GM12878 (cell line): ENCODE results near the gene URB1. TPM values are rescaled to one million over a fixed set of nuclear protein-coding genes. Genes with fewer than 3 reads are reported as not detected.

ENCODE experiments used
- ASH2L ChIP-seq: fragments of 300-600, 200-600 bp; sonication (generic); IDR thresholded peaks from 2 replicates; pipeline ENCODE4 v1.6.1; 2017; ENCODE audit warnings: low read depth, mild to moderate bottlenecking, borderline replicate concordance
- ATF7 ChIP-seq: fragments of 450-650 bp; IDR thresholded peaks from 2 replicates; pipeline ENCODE4 v1.6.1; 2016; ENCODE audit warnings: low read depth, mild to moderate bottlenecking
- EED ChIP-seq: sonication (generic); IDR thresholded peaks from 2 replicates; pipeline ENCODE4 v1.6.1; 2016; ENCODE audit warnings: antibody characterized with exemption, low read depth
- IRF4 ChIP-seq: IDR thresholded peaks from 2 replicates; pipeline ENCODE4 v1.6.1; 2011; ENCODE audit warnings: low read depth, low read length
- JUNB ChIP-seq: IDR thresholded peaks from 2 replicates; pipeline ENCODE4 v1.6.1; 2016; ENCODE audit warnings: antibody characterized with exemption, mild to moderate bottlenecking
- JUND ChIP-seq: IDR thresholded peaks from 2 replicates; pipeline ENCODE4 v1.6.1; 2012; ENCODE audit warnings: low read depth, mild to moderate bottlenecking, low read length, improper control_type of control experiment, moderate library complexity
- KAT2A ChIP-seq: conservative IDR thresholded peaks from 2 replicates; pipeline ENCODE4 v1.6.1; 2011; ENCODE audit warnings: low read depth, low read length; ENCODE audit not compliant: control insufficient read depth
- MTA3 ChIP-seq: IDR thresholded peaks from 2 replicates; pipeline ENCODE4 v1.6.1; 2012; ENCODE audit warnings: low read length, inconsistent platforms, borderline replicate concordance
- NFIC ChIP-seq: IDR thresholded peaks from 2 replicates; pipeline ENCODE4 v1.6.1; 2012; ENCODE audit warnings: low read depth, mild to moderate bottlenecking, inconsistent platforms, low read length, moderate library complexity
- NR2F1 ChIP-seq: fragments of 450-650 bp; conservative IDR thresholded peaks from 2 replicates; pipeline ENCODE4 v1.6.1; 2017; ENCODE audit warnings: mild to moderate bottlenecking
- RAD51 ChIP-seq: fragments of 450-650 bp; IDR thresholded peaks from 2 replicates; pipeline ENCODE4 v1.6.1; 2016; ENCODE audit warnings: moderate library complexity, mild to moderate bottlenecking, inconsistent platforms
- RCOR1 ChIP-seq: conservative IDR thresholded peaks from 2 replicates; pipeline ENCODE4 v1.6.1; 2012; ENCODE audit warnings: low read depth, low read length, improper control_type of control experiment
- SPI1 ChIP-seq: IDR thresholded peaks from 2 replicates; pipeline ENCODE4 v1.6.1; 2011; ENCODE audit warnings: low read depth, mild to moderate bottlenecking, low read length, moderate library complexity, borderline replicate concordance; ENCODE audit not compliant: insufficient read depth
- YBX1 ChIP-seq: fragments of 450-650 bp; IDR thresholded peaks from 2 replicates; pipeline ENCODE4 v1.6.1; 2016; ENCODE audit warnings: antibody characterized with exemption
- ZBTB11 ChIP-seq: fragments of 450-650 bp; formaldehyde crosslinking; IDR thresholded peaks from 2 replicates; pipeline ENCODE4 v1.5.0; 2022; ENCODE audit warnings: mild to moderate bottlenecking, missing genetic modification characterization
- ZNF207 ChIP-seq: fragments of 450-650 bp; IDR thresholded peaks from 2 replicates; pipeline ENCODE4 v1.6.1; 2014; ENCODE audit warnings: antibody characterized with exemption, mild to moderate bottlenecking, borderline replicate concordance
- ZNF217 ChIP-seq: fragments of 450-650 bp; IDR thresholded peaks from 2 replicates; pipeline ENCODE4 v1.6.1; 2017; ENCODE audit warnings: antibody characterized with exemption, mild to moderate bottlenecking
- ZNF622 ChIP-seq: fragments of 450-650 bp; IDR thresholded peaks from 2 replicates; pipeline ENCODE4 v1.6.1; 2017; ENCODE audit warnings: mild to moderate bottlenecking, inconsistent platforms
- polyA plus RNA-seq, 11 experiments: library from polyadenylated mRNA; depleted of rRNA in 4 of 11; unstranded in 6 of 11; stranded (reverse) in 5 of 11; fragments of >200 nt; fragmentation: Nextera tagmentation in 4 of 11; fragmentation: Illumina TruSeq in 1 of 11; extraction: Ambion mirVana in 4 of 11; extraction: Trizol in 1 of 11; gene quantifications; 1 replicate in 1 of 11; 2 replicates in 10 of 11; pipeline versions ENCODE4 v1.2.1 to v1.2.3, GENCODE V29; 2011 to 2016; ENCODE audit warnings: inconsistent platforms in 2 of 11, missing spikeins in 2 of 11, low read depth in 1 of 11
- total RNA-seq, 4 experiments: library from RNA; depleted of rRNA in 3 of 4; stranded (reverse); fragments of >200 nt in 3 of 4; fragmentation: Illumina TruSeq in 1 of 4; extraction: Trizol in 1 of 4; gene quantifications; 2 replicates each; pipeline versions ENCODE4 v1.2.1 to v1.2.3, GENCODE V29; 2013 to 2021
- TF ChIP-seq, protein P1 (sequence below): IDR thresholded peaks from 2 replicates; pipeline ENCODE4 v1.6.1; 2012; ENCODE audit warnings: low read depth, low read length, improper control_type of control experiment
- TF ChIP-seq, protein P2 (sequence below): fragments of 450-650 bp; IDR thresholded peaks from 2 replicates; pipeline ENCODE4 v1.6.1; 2017; ENCODE audit warnings: mild to moderate bottlenecking, moderate library complexity
- TF ChIP-seq, protein P3 (sequence below): fragments of 450-650 bp; IDR thresholded peaks from 2 replicates; pipeline ENCODE4 v1.6.1; 2017; ENCODE audit warnings: mild to moderate bottlenecking

URB1 gene
- total and polyA plus RNA-seq, 10 of the 15 experiments (the other 5 are each of a cell fraction or from before 2014, with no cell fraction given): 0.56 to 23.2 (median 8.9) TPM

DNA sequence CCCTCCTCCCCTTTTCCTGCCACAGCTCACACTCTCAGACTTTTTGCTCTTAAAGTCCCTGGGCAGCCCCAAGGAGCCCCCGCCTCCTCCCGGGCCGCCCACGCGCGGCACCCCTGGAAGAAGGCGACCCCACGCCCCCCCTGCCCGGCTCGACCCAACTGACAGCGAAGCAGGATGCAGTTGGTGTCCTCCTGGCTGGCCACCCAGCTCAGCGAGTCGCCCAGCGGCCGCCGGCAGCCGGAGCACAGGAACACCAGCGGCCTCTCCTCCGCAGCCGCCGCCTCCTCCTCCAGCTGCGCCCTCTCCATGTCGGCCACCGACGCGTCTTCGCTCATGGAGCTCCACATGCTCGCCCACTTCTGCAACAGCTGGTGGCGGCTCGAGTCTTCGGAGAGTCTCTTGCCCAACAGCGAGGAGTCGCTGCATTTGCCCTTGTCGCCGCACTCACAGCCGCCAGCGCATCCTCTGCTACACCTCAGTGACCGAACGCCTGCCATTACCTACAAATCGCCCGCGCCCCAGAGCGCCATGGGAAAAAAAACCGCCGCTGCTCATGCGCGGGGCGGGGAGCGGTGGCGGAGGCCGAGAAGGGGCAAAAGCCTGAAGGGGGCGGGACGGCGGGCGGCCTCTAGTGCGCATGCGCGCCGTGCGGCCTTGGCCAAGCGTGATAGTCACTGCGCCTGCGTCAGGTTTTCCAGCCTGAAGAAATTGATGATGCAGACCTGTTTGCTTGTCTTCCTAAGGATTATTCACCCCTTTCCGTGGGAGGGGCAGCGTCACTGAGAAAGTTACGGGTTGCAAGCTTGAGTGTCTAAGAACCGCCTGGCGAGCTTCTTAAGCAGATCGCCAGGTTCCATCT lies 114.1 kb downstream of the URB1 start, which contains the start of gene MIS18A (continued):
- TF ChIP-seq, protein P1, sequence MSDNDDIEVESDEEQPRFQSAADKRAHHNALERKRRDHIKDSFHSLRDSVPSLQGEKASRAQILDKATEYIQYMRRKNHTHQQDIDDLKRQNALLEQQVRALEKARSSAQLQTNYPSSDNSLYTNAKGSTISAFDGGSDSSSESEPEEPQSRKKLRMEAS: peak; percentile 61
- TF ChIP-seq NR2F1 (0 out of 2 replicates have a peak, but pooled peaks have one; percentile 14), JUND (no peak), ZNF622 (no peak), ATF7 (0 out of 2 replicates have a peak, but pooled peaks have one; percentile 28), RAD51 (no peak), IRF4 (no peak), NFIC (no peak), RCOR1 (no peak), ZNF217 (no peak), KAT2A (no peak), ZBTB11 (CRISPR knock-in tag) (no peak), MTA3 (no peak), SPI1 (no peak), YBX1 (no peak), JUNB (no peak), EED (no peak), ASH2L (no peak), ZNF207 (no peak)
- TF ChIP-seq, protein P2, sequence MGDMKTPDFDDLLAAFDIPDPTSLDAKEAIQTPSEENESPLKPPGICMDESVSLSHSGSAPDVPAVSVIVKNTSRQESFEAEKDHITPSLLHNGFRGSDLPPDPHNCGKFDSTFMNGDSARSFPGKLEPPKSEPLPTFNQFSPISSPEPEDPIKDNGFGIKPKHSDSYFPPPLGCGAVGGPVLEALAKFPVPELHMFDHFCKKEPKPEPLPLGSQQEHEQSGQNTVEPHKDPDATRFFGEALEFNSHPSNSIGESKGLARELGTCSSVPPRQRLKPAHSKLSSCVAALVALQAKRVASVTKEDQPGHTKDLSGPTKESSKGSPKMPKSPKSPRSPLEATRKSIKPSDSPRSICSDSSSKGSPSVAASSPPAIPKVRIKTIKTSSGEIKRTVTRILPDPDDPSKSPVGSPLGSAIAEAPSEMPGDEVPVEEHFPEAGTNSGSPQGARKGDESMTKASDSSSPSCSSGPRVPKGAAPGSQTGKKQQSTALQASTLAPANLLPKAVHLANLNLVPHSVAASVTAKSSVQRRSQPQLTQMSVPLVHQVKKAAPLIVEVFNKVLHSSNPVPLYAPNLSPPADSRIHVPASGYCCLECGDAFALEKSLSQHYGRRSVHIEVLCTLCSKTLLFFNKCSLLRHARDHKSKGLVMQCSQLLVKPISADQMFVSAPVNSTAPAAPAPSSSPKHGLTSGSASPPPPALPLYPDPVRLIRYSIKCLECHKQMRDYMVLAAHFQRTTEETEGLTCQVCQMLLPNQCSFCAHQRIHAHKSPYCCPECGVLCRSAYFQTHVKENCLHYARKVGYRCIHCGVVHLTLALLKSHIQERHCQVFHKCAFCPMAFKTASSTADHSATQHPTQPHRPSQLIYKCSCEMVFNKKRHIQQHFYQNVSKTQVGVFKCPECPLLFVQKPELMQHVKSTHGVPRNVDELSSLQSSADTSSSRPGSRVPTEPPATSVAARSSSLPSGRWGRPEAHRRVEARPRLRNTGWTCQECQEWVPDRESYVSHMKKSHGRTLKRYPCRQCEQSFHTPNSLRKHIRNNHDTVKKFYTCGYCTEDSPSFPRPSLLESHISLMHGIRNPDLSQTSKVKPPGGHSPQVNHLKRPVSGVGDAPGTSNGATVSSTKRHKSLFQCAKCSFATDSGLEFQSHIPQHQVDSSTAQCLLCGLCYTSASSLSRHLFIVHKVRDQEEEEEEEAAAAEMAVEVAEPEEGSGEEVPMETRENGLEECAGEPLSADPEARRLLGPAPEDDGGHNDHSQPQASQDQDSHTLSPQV: no peak
- TF ChIP-seq, protein P3, sequence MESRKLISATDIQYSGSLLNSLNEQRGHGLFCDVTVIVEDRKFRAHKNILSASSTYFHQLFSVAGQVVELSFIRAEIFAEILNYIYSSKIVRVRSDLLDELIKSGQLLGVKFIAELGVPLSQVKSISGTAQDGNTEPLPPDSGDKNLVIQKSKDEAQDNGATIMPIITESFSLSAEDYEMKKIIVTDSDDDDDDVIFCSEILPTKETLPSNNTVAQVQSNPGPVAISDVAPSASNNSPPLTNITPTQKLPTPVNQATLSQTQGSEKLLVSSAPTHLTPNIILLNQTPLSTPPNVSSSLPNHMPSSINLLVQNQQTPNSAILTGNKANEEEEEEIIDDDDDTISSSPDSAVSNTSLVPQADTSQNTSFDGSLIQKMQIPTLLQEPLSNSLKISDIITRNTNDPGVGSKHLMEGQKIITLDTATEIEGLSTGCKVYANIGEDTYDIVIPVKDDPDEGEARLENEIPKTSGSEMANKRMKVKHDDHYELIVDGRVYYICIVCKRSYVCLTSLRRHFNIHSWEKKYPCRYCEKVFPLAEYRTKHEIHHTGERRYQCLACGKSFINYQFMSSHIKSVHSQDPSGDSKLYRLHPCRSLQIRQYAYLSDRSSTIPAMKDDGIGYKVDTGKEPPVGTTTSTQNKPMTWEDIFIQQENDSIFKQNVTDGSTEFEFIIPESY: no peak
